Left colon (tissue), 2 donors: ENCODE data around the gene FAT4. TPM values are rescaled to one million over a fixed set of nuclear protein-coding genes. Genes with fewer than 3 reads are reported as not detected.

Experiments used
- ATAC-seq: fragments of 200-7000 bp; cut with Tn5 transposase; one replicate; pipeline ENCODE4 v1.9.1; 2020; ENCODE audit warnings: mild to moderate bottlenecking, moderate library complexity
- DNase-seq, 2 donors: peaks; one replicate each; pipeline ENCODE4 v3.0.0-alpha.2; 2020
- intact Hi-C, 2 donors: fragments of 100-400 bp; cut with DNase I in 1 of 2; cut with micrococcal nuclease in 1 of 2; formaldehyde crosslinking; loops; one replicate each; pipeline versions ENCODE4 v1.11.2 to v1.14.0; 2022; cut with DNase I, micrococcal nuclease
- long read RNA-seq: library from polyadenylated mRNA; unstranded; transcript quantifications from one replicate; pipeline ENCODE4 v2.0.0, GENCODE V29; 2021
- total RNA-seq, 2 donors: library from RNA; stranded (reverse); fragmentation: NEBNext Ultra II Directional; extraction: Animal tissue kit (Norgen Biotek cat#: 25700); gene quantifications; one replicate each; pipeline ENCODE4 v1.2.1, GENCODE V29; 2021
- donor health status: DM: no; HTN: no; CAD: no.
- donor health status: DM: yes; HTN: yes; CAD: no.

FAT4 gene
- 1 to 10 TPM; 1.4 to 6.1 TPM for total RNA-seq
- long read RNA-seq, partial matches to known transcripts = 0 of 2 reads
- long read RNA-seq, other reads (novel, unspliced or antisense) = 2 of 2 reads

- ATAC-seq (peak; percentile 80), DNase-seq (peak; percentile 73 to 89)
- intact Hi-C loops = loop anchor here in 1 of 2 donors (10.0 kb wide), 1 partner anchor 1290 kb away; no protein-coding TSS in a partner anchor
Observed at GRCh38 chr4:125314676-125315575, at the start of gene FAT4. TSS of gene FAT4 (plus strand) at chr4:125314955. CDS start at chr4:125316412, 1,457 bp downstream.

GRCh38 chr4:125265846-125266245 is 48.9 kb upstream of the FAT4 start:
- no peak for ATAC-seq
- no peak for DNase-seq
- intact Hi-C loops = no loop called here

- no peak for ATAC-seq
- intact Hi-C loops = no loop called here
- no peak for DNase-seq
Observed at GRCh38 chr4:125266901-125267604, 47.7 kb upstream of the FAT4 start.

GRCh38 chr4:125267630-125268029 is 47.1 kb upstream of the FAT4 start:
- DNase-seq (no peak), ATAC-seq (no peak)
- intact Hi-C loops = no loop called here

- DNase-seq = no peak
- intact Hi-C loops = no loop called here
- ATAC-seq = no peak
Observed at GRCh38 chr4:125268068-125268755, 46.5 kb upstream of the FAT4 start.

GRCh38 chr4:125276811-125277210 is 37.9 kb upstream of the FAT4 start:
- intact Hi-C loops = no loop called here
- ATAC-seq (no peak), DNase-seq (no peak)

GRCh38 chr4:125277790-125278189 is 37.0 kb upstream of the FAT4 start:
- no peak for DNase-seq
- no peak for ATAC-seq
- intact Hi-C loops = no loop called here

- intact Hi-C loops = loop anchor here in 1 of 2 donors (10.0 kb wide), 1 partner anchor 946 kb away; no protein-coding TSS in a partner anchor
Observed at GRCh38 chr4:125280892-125281403, 33.8 kb upstream of the FAT4 start.

GRCh38 chr4:125283707-125284279 is 31.0 kb upstream of the FAT4 start:
- intact Hi-C loops = loop anchor here in 1 of 2 donors (10.0 kb wide), 1 partner anchor 949 kb away; no protein-coding TSS in a partner anchor
- ATAC-seq = no peak
- no peak for DNase-seq

More at GRCh38 chr4:125280892-125281403, 33.8 kb upstream of the FAT4 start:
- ATAC-seq (no peak), DNase-seq (no peak)

GRCh38 chr4:125297116-125297515 is 17.6 kb upstream of the FAT4 start:
- DNase-seq (no peak), ATAC-seq (no peak)
- intact Hi-C loops = no loop called here

GRCh38 chr4:125303058-125303457 is 11.7 kb upstream of the FAT4 start:
- DNase-seq = no peak
- intact Hi-C loops = no loop called here
- no peak for ATAC-seq

GRCh38 chr4:125303821-125304220 is 10.9 kb upstream of the FAT4 start:
- DNase-seq (no peak), ATAC-seq (no peak)
- intact Hi-C loops = no loop called here

GRCh38 chr4:125306112-125306511 is 8.6 kb upstream of the FAT4 start:
- ATAC-seq (no peak), DNase-seq (no peak)
- intact Hi-C loops = no loop called here

GRCh38 chr4:125306533-125306932 is 8.2 kb upstream of the FAT4 start:
- intact Hi-C loops = no loop called here
- no peak for DNase-seq
- no peak for ATAC-seq

GRCh38 chr4:125311503-125311902 is 3.3 kb upstream of the FAT4 start:
- intact Hi-C loops = loop anchor here in 1 of 2 donors (10.0 kb wide), 1 partner anchor 1293 kb away; no protein-coding TSS in a partner anchor
- DNase-seq (no peak), ATAC-seq (no peak)

GRCh38 chr4:125313497-125313896 is 1.3 kb upstream of the FAT4 start:
- ATAC-seq (peak; percentile 61), DNase-seq (no peak)
- intact Hi-C loops = loop anchor here in 1 of 2 donors (10.0 kb wide), 1 partner anchor 1291 kb away; no protein-coding TSS in a partner anchor

- intact Hi-C loops = loop anchor here in 1 of 2 donors (10.0 kb wide), 1 partner anchor 1291 kb away; no protein-coding TSS in a partner anchor
- DNase-seq (no peak), ATAC-seq (no peak)
Observed at GRCh38 chr4:125313989-125314667, 627 bp upstream of the FAT4 start.
